HG02938 (cell line): ENCODE measurements around the gene INTS11.

Source experiments
- ATAC-seq: cut with Tn5 transposase; IDR thresholded peaks from one replicate; pipeline ENCODE4 v1.9.1; 2021; ENCODE audit warnings: mild to moderate bottlenecking, moderate library complexity; ENCODE audit not compliant: unreplicated experiment

INTS11 gene

DNA sequence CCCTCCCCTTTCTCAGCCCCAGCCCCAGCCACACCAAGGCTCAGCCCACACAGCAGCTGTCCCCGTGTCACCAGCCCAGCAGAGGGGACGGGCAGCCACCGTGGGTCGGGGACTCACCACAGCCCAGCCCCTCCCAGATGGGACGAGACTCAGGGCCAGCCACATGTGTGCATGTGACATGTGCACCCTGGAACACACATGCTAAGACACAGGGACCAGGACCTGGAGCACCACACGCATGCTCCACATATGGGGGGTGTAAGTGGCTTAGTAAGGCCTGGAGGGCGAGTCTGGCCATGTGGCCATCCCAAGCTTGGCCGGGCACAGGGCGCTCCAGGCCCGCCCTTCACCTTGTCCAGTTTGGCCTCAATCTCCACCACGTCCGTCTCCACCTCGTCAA lies 20.7 kb downstream of the INTS11 start:
- no peak for ATAC-seq

- ATAC-seq, result no peak
Observed at GRCh38 chr1:1302951-1303509, 21.4 kb downstream of the INTS11 start.

- ATAC-seq, result no peak
Observed at GRCh38 chr1:1302006-1302430, 22.4 kb downstream of the INTS11 start.

DNA sequence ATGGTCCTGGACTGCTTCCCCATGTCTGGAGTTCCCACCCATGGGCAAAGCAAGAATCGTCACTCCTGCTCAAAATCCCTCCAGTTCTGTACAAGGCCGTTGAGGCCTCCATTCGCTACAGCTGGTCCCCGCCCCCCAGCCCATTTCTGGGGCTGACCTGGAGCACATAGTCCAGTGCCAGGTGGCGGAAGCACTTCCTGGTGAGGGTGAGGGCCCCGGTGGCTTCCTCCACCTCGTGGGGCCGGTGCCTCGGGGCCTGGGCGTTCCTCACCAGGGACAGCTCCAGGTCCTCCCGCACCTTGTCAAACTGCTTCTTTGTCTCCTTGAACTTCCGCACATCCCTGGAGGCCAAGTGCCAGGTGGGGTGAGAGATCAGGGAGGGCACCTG lies 24.1 kb downstream of the INTS11 start:
- ATAC-seq, result no peak

GRCh38 chr1:1299686-1300351 lies 24.6 kb downstream of the INTS11 start:
- ATAC-seq, result no peak

DNA sequence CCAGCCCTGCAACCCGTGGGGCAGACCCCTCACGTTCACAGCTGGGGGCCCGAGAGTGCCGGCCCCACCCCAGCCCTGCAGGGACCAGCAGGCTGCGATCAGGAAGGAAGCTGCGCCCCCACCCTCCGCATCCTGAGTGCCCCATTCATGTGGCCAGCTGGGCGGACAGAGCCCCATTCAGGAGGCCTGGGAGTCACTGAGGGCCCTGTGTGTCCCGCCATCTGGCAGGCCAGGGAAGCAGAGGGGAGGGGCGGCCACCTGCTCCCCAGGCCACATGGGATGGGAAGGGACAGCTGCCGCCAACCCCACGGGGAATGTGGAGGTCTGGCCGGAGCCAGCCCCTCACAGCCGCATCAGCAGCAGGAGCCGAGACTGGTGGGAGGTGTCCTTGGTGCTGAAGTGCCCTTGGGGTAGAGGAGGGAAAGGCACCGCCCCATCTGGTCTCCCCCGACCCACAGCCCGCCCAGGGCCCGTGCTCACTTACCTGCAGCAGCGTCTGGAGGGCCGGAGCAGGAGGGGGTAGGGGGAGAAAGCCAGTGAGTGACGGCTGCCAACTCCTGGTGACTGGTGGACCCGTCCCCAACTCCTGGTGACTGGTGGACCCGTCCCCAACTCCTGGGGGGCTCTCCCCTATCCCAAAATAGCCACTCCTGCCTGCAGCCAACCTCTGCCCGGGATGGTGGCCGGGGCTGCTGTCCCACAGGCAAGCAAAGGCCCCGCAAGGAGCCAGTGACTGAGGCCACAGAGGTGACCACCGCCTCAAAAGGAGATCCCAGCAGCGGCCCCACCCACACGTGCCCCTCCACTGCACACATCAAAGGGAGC lies 25.4 kb downstream of the INTS11 start:
- ATAC-seq, result no peak

- ATAC-seq, result no peak
Observed at GRCh38 chr1:1297802-1298424, 26.5 kb downstream of the INTS11 start.

DNA sequence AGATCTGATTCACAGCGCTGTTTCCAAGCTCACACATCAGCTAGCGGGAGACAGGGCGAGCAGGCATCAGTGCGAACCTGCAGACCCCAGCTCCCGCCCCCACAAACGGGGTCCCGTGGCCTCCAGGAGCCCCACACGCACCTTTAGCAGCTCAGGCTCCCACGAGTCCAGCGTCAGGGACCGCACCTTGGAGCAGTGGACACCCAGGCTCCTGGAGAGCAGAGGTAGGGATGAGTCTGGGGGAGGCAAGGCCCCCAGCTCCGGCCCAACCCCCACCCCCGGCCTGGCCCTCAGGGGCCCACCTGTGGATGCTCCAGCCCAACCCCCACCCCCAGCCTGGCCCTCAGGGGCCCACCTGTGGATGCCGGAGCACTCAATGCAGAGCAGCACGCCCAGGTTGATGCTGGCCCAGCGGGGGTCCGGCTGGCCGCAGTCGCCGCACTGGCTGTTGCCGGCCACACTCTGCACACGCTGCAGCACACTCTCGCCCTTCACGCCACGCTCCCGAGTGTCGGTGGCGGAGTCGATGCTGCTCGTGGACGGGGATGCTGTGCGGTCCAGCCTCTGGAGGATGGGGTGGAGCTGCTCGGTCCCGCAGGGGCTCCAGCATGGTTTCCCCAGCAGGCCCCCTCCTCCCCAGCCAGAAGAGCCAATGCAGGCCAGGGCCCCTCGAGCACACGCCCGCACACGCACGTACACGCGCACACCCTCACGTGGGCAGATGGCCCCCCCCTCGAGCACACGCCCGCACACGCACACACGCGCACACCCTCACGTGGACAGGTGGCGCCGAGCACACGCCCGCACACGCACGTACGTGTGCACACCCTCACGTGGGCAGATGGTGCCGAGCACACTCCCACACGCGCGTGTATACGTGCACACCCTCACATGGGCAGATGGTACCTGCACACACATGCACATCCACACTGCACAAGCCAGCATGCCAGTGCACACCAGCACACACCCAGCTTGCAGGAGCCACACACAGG lies 28.1 kb downstream of the INTS11 start:
- no peak for ATAC-seq

GRCh38 chr1:1295154-1295923 lies 29.1 kb downstream of the INTS11 start:
- no peak for ATAC-seq

- ATAC-seq, result no peak
Observed at GRCh38 chr1:1294250-1294890, 30.1 kb downstream of the INTS11 start.

GRCh38 chr1:1293263-1294249 lies 30.9 kb downstream of the INTS11 start:
- no peak for ATAC-seq

DNA sequence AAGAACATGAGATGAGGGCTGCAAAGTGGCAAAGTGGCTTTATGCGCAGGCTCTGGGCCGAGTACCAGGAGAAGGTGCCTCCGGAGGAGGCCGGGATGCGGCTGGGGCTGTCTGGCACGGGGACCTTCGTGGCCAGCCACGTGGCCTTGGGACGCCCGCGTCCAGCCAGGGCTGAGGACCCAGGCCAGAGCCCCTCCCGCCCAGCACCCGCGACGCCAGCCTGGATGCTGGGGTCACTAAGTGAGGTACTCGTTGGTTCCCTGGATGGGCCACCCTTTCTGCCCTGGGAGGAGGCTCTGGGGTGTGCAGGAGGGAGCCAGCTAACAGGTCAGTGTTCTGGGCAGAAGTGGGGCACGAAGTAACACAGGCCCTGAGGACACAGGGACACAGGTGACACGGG lies 31.6 kb downstream of the INTS11 start:
- ATAC-seq, result no peak

DNA sequence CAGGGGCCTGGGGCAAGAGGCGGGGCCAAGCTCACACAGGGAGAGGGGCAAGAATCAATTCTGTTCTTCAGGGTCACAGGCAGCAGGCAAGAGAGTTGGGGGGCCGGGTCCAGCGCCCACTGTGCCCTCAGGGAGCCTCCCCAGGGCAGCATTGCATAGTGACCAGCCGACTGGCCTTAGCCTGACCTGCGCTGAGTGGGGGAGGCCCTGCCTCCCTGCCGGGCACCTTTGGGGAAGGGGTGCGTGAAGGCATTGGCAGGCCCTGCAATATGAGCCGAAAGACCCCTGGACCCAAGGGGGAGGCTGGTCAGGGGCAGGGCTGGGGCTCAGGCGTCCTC lies 32.0 kb downstream of the INTS11 start:
- ATAC-seq, result no peak

DNA sequence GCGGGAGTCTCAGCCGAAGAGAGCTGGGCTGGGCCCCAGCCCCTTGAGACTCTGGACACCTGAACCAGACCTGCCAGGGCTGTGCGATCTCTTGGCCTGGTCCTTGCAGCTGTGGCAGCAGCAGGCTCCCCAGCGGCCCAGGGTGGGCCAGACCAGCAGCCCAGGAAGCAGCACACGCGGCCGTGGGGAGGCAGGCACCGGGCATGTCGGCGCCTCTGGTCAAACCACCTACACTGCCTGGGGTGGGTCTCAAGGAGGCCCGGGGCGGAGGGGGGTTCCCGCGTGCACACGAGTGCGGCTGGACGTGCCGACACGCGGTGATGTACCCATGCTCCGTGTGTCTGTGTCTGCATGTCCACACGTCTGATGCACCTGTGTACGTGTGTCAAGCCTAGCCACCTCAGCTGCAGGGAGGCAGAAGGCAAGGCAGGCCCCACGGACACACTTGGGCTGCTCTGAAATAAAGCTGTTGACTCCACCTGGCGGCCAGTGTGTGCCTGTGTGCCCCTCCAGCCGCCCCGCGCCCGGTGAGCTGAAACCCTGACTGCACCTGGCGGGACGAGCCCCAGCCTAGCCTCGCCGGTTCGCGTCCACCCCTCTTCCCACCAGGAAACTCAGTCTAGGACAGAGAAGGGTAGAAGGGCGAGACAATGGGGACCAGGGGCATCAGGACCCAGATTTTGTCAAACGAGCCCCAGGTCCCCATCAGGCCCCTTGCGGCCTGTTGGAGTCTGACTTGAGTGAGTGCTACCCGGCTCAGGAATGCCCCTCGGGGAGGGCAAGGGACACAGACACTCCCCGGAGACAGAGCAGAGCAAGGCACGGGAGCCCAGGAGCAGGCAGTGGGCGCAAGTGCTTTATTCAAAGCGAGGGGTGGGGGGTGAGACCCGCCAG lies 32.7 kb downstream of the INTS11 start:
- ATAC-seq, result no peak

DNA sequence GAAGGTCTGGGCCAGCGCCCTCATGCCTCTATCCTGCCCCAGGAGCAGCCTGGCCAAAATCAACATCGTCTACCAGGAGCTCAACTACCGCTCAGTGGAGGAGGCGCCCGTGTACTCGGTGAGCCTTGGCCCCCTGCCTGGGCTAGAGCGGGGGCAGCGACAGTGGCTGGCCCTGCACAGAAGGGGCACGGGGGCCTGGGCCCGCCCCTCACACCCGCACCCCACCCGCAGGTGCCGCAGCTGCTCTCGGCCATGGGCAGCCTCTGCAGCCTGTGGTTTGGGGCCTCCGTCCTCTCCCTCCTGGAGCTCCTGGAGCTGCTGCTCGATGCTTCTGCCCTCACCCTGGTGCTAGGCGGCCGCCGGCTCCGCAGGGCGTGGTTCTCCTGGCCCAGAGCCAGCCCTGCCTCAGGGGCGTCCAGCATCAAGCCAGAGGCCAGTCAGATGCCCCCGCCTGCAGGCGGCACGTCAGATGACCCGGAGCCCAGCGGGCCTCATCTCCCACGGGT lies 33.4 kb downstream of the INTS11 start:
- ATAC-seq, result no peak

GRCh38 chr1:1290238-1290731 lies 34.2 kb downstream of the INTS11 start:
- no peak for ATAC-seq
